Measurements from ENCODE around the gene NEMP2.

Gene NEMP2

DNA sequence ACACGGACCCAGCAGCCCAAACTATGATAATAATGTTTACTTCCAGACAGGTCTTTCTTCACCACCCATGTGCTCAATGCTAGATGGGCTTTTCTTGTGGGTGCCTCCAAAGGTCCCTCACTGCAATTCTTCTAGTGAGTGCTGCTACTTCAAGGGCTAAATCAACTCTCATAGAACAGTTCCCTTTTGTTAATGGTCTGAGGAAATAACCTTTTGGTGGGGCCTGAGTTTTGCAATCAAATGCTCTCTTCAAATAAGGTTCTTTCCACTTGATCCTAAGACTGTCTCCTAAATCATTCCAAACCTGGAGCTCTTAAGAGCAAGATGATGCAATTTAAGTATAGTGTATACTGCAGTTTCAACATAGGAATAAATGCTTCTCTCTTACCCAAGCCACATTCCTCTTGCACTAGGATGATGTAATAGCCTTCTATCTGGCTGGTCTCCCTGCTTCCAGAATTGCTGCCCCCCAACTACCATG lies 6.0 kb downstream of the NEMP2 start:
- no peaks in the 10 kb centered on the region for H3K9me3 ChIP-seq (ENCODE audit: severe bottlenecking)
- peaks cover 11% of the 10 kb centered on the region for H3K4me1 ChIP-seq (ENCODE audit: insufficient read depth, poor library complexity, severe bottlenecking)
- TF ChIP-seq, protein P1, sequence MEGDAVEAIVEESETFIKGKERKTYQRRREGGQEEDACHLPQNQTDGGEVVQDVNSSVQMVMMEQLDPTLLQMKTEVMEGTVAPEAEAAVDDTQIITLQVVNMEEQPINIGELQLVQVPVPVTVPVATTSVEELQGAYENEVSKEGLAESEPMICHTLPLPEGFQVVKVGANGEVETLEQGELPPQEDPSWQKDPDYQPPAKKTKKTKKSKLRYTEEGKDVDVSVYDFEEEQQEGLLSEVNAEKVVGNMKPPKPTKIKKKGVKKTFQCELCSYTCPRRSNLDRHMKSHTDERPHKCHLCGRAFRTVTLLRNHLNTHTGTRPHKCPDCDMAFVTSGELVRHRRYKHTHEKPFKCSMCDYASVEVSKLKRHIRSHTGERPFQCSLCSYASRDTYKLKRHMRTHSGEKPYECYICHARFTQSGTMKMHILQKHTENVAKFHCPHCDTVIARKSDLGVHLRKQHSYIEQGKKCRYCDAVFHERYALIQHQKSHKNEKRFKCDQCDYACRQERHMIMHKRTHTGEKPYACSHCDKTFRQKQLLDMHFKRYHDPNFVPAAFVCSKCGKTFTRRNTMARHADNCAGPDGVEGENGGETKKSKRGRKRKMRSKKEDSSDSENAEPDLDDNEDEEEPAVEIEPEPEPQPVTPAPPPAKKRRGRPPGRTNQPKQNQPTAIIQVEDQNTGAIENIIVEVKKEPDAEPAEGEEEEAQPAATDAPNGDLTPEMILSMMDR (IDR thresholded peaks at IDR 0.05; ENCODE audit: poor library complexity, severe bottlenecking) = no peak
- DNase-seq (ENCODE audit: low spot score) (no peak), ATAC-seq (ENCODE audit: low read depth) (peak; percentile 60)
- 0 out of 2 replicates have a peak, but pooled peaks cover under 1% of the 10 kb centered on the region for H3K36me3 ChIP-seq (ENCODE audit: low read depth)
- H3K4me3 ChIP-seq (ENCODE audit: severe bottlenecking) = no peak overlapping the region
- no peaks in the 10 kb centered on the region for H3K27me3 ChIP-seq (ENCODE audit: insufficient read depth, poor library complexity, severe bottlenecking)
- no peak overlapping the region for H3K27ac ChIP-seq (ENCODE audit: poor library complexity, severe bottlenecking)

DNA sequence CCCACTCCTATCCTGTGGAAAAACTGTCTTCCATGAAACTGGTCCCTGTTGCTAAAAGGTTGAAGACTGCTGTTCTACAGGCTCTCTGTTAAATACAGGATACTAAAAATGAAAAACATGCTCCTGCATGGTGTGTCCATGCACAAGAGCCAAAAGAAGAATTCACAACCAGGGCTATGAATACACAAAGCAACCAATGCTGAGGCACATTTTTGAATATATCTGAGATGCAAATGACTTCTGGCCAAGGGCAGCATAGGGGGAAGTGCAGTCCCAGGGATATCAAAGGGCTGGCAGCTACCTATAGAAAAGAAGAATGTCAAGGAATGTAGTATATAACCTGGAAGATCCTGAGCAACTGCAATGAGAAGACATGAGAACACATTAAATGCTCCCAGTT lies 6.6 kb downstream of the NEMP2 start:
- Histone ChIP-seq H3K36me3 (ENCODE audit: low read depth) (peaks cover 7% of the 10 kb centered on the region; the same call in 1 of the 2 replicates), H3K4me1 (ENCODE audit: insufficient read depth, poor library complexity, severe bottlenecking) (peaks cover 11% of the 10 kb centered on the region), H3K27ac (ENCODE audit: poor library complexity, severe bottlenecking) (no peak overlapping the region), H3K9me3 (ENCODE audit: severe bottlenecking) (no peaks in the 10 kb centered on the region), H3K27me3 (ENCODE audit: insufficient read depth, poor library complexity, severe bottlenecking) (no peaks in the 10 kb centered on the region), H3K4me3 (ENCODE audit: severe bottlenecking) (no peak overlapping the region)
- ATAC-seq (ENCODE audit: low read depth) (no peak), DNase-seq (ENCODE audit: low spot score) (no peak)
- TF ChIP-seq, protein P1 (IDR thresholded peaks at IDR 0.05; ENCODE audit: poor library complexity, severe bottlenecking) = no peak

DNA sequence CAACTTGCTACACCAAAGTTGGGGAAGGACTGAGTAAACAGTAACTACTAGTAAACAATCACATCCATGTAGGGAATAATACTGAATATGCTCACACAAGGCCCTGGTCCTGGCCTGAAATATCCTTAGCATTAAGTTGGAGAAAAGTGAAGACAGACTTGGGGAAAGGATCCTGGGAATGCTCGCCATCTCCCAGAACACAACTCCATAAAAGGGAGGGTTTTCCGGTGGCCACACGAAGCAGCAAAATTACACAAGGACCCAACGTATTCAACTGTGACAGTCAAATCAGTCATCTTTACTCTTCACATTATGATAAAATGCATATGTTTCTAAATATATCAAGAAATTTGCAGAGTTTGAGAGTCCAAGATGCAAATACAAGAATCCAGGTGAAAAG lies 7.3 kb downstream of the NEMP2 start:
- H3K36me3 ChIP-seq (ENCODE audit: low read depth) = peaks cover 9% of the 10 kb centered on the region; the same call in 1 of the 2 replicates
- H3K27ac ChIP-seq (ENCODE audit: poor library complexity, severe bottlenecking) = no peak overlapping the region
- TF ChIP-seq, protein P1 (IDR thresholded peaks at IDR 0.05; ENCODE audit: poor library complexity, severe bottlenecking) = no peak
- H3K4me1 ChIP-seq (ENCODE audit: insufficient read depth, poor library complexity, severe bottlenecking) = peaks cover 10% of the 10 kb centered on the region
- H3K4me3 ChIP-seq (ENCODE audit: severe bottlenecking) = no peak overlapping the region
- ATAC-seq (ENCODE audit: low read depth) (no peak), DNase-seq (ENCODE audit: low spot score) (no peak)
- H3K9me3 ChIP-seq (ENCODE audit: severe bottlenecking) = no peaks in the 10 kb centered on the region
- H3K27me3 ChIP-seq (ENCODE audit: insufficient read depth, poor library complexity, severe bottlenecking) = no peaks in the 10 kb centered on the region

DNA sequence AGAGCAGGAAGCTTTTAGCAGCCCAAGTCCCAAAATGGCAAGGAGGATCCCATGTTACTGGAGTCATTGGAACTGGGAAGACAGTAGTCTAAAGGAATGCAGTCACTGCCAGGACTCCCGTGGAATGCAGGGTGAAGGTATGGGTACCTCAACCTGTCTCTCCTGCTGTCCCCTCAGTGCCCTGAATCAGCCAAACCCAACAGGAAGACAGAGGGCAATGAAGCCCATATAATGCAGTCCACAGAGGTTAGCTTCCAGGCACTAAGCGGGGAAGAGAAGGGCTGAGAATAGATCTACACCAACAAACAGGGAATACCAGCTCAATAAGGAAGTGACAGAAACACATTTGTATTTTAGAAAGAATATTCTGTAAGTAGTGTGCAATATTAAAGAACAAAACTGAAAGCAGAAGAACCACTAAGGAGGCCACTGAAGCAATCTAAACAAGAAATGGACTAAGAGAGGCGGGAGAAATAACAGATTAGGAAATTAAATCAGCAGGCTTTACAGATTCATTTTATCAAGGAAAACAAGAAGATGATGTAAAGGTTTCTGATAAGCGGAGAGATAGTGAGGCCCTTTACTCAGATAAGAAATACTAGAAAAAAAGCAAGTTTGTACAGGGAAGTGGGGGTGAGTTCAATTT lies 8.3 kb downstream of the NEMP2 start:
- no peak for ATAC-seq (ENCODE audit: low read depth)
- Histone ChIP-seq H3K4me1 (ENCODE audit: insufficient read depth, poor library complexity, severe bottlenecking) (peaks cover 3% of the 10 kb centered on the region), H3K4me3 (ENCODE audit: severe bottlenecking) (no peak overlapping the region), H3K9me3 (ENCODE audit: severe bottlenecking) (no peaks in the 10 kb centered on the region), H3K36me3 (ENCODE audit: low read depth) (peaks cover 9% of the 10 kb centered on the region; the same call in 1 of the 2 replicates), H3K27ac (ENCODE audit: poor library complexity, severe bottlenecking) (no peak overlapping the region), H3K27me3 (ENCODE audit: insufficient read depth, poor library complexity, severe bottlenecking) (no peaks in the 10 kb centered on the region)
- no peak for DNase-seq (ENCODE audit: low spot score)
- TF ChIP-seq, protein P1 (IDR thresholded peaks at IDR 0.05; ENCODE audit: poor library complexity, severe bottlenecking) = no peak

DNA sequence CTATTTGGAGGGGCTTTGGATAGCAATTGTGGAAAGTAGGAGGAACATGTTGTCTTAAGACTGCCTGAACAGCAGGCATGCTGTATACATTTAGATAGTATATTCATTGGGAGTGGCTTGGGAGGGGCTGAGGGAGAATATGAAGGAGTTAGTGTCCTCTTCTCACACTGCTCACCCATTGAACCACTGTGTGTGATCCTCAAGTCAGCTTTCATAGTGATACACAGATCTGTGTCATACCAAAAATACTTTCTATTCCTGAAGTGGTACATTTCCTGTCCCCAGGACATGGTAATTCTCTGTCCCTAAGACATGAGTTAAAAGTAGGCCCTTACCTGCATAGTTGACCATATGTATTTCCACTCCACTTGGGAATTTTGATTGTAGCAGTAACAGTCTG lies 9.6 kb downstream of the NEMP2 start:
- Histone ChIP-seq H3K36me3 (ENCODE audit: low read depth) (peaks cover 9% of the 10 kb centered on the region; the same call in 1 of the 2 replicates), H3K9me3 (ENCODE audit: severe bottlenecking) (no peaks in the 10 kb centered on the region), H3K4me3 (ENCODE audit: severe bottlenecking) (no peak overlapping the region), H3K27me3 (ENCODE audit: insufficient read depth, poor library complexity, severe bottlenecking) (no peaks in the 10 kb centered on the region), H3K4me1 (ENCODE audit: insufficient read depth, poor library complexity, severe bottlenecking) (peaks cover 3% of the 10 kb centered on the region), H3K27ac (ENCODE audit: poor library complexity, severe bottlenecking) (no peak overlapping the region)
- ATAC-seq (ENCODE audit: low read depth) (no peak), DNase-seq (ENCODE audit: low spot score) (no peak)
- TF ChIP-seq, protein P1 (IDR thresholded peaks at IDR 0.05; ENCODE audit: poor library complexity, severe bottlenecking) = no peak

Measured in RWPE2 (cell line).